Activated T-helper 1 cell treated with anti-CD3 and anti-CD28 coated beads, Interleukin-12 subunit alpha, Interleukin-12 subunit beta, Interleukin-2, Interleukin-4 antibody, amounts not matched to agents 30 ng/mL and 10 ng/mL and 1 ng/mL, durations not matched to agents 14 hours and 24 hours and 36 hours (primary cell): ENCODE measurements around the gene FOXD4L4. TPM values are rescaled to one million over a fixed set of nuclear protein-coding genes. Genes with fewer than 3 reads are reported as not detected.
"Not testable (repeated sequence)": the region's sequence is repeated elsewhere in the genome, so short reads cannot be mapped to it uniquely, and the experiment has no call there.

Source experiments
- DNase-seq: peaks from one replicate; pipeline ENCODE4 v3.0.0; 2021; ENCODE audit warnings: low spot score
- H3K27ac Mint-ChIP-seq: one replicate; pipeline ENCODE4 v1.8.0; 2021; ENCODE audit warnings: mild to moderate bottlenecking, mixed read lengths
- H3K27me3 Mint-ChIP-seq: one replicate; pipeline ENCODE4 v1.8.0; 2022; ENCODE audit warnings: mild to moderate bottlenecking, moderate library complexity, mixed read lengths; ENCODE audit not compliant: insufficient read depth
- H3K36me3 Mint-ChIP-seq: one replicate; pipeline ENCODE4 v1.8.0; 2021; ENCODE audit warnings: low read depth, mixed read lengths
- H3K4me1 Mint-ChIP-seq: one replicate; pipeline ENCODE4 v1.8.0; 2021; ENCODE audit warnings: low read depth, mixed read lengths
- H3K4me3 Mint-ChIP-seq: one replicate; pipeline ENCODE4 v1.8.0; 2021; ENCODE audit warnings: mild to moderate bottlenecking, moderate library complexity, mixed read lengths
- H3K9me3 Mint-ChIP-seq: one replicate; pipeline ENCODE4 v1.8.0; 2021; ENCODE audit warnings: mixed read lengths
- intact Hi-C: fragments of 100-400 bp; cut with micrococcal nuclease; formaldehyde crosslinking; loops from one replicate; pipeline ENCODE4 v1.15.1; 2024
- total RNA-seq: library from RNA; stranded (reverse); gene quantifications from 2 replicates; pipeline ENCODE4 v1.2.3, GENCODE V29; 2022

FOXD4L4 gene
- 0.10 and 0.23 TPM in 2 replicates for total RNA-seq

GRCh38 chr9:65737096-65737564 is at the start of gene FOXD4L4:
Gene FOXD4L4 (plus strand): TSS chr9:65737146. CDS start chr9:65737146, 0 bp downstream.
- H3K4me1 Mint-ChIP-seq, DNase-seq, H3K27ac Mint-ChIP-seq, H3K4me3 Mint-ChIP-seq, H3K9me3 Mint-ChIP-seq, H3K36me3 Mint-ChIP-seq, intact Hi-C loops: not testable (repeated sequence)
- peaks cover 11% of the 10 kb centered on the region for H3K27me3 Mint-ChIP-seq

GRCh38 chr9:65703550-65703949 is 33.4 kb upstream of the FOXD4L4 start:
- H3K4me3 Mint-ChIP-seq, DNase-seq, H3K9me3 Mint-ChIP-seq, intact Hi-C loops, H3K4me1 Mint-ChIP-seq, H3K27ac Mint-ChIP-seq, H3K36me3 Mint-ChIP-seq, H3K27me3 Mint-ChIP-seq: not testable (repeated sequence)

- intact Hi-C loops, result not testable (repeated sequence)
These were observed 22.5 kb upstream of the FOXD4L4 start for GRCh38 chr9:65714445-65714844.

GRCh38 chr9:65738133-65738532 is 1.2 kb downstream of the FOXD4L4 start:
- H3K4me3 Mint-ChIP-seq, H3K9me3 Mint-ChIP-seq, DNase-seq, H3K36me3 Mint-ChIP-seq, intact Hi-C loops, H3K27ac Mint-ChIP-seq, H3K4me1 Mint-ChIP-seq: not testable (repeated sequence)
- peaks cover 11% of the 10 kb centered on the region for H3K27me3 Mint-ChIP-seq

More at GRCh38 chr9:65714445-65714844, 22.5 kb upstream of the FOXD4L4 start:
- H3K4me1 Mint-ChIP-seq, H3K36me3 Mint-ChIP-seq, H3K4me3 Mint-ChIP-seq, H3K27ac Mint-ChIP-seq, H3K9me3 Mint-ChIP-seq, H3K27me3 Mint-ChIP-seq, DNase-seq: not testable (repeated sequence)

Other genes starting within 250 kb of the FOXD4L4 start
- gene ZNG1E, start 61.2 kb upstream of the FOXD4L4 start, total RNA-seq, result 49.2 and 54.0 TPM in 2 replicates